ENCODE data around the gene CACNB2. TPM values are rescaled to one million over a fixed set of nuclear protein-coding genes. Genes with fewer than 3 reads are reported as not detected.

The CACNB2 gene
- total and polyA plus RNA-seq, 9 donors: 1.1 to 2.0 (median 1.4) TPM

DNA sequence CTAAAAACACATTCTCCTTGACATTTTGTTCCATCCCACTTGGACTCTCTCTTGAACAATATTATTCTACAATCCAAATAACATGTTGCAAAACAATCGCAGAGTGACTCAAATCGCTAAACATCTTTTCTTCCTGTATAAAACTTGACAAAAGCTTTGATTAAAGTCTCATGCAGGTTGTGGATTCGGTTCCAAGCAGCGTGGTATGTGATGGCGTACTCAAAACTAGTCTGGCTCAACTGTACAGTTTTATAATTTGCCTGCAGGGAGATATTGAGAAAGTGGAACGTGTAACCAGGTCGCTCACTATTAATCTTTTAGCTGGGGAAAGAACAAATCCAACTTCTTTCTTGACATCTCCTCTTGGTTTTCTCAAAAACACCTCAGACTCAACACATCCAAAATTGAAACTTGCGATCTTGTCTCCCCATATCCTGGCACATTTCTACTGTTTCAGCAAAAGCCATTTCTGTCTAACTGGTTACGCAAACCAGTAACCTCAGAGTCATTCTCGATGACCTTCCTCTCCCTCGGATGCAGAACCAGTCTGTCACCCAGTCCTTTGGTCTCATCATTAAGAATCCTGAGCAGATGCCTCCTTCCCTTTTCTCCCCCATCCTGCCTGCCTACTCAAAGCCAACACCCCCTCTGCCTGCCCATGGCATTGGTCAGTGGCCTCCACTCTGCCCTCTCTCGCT, 100.1 kb downstream of the CACNB2 start:
- H3K4me1 ChIP-seq (ENCODE audit: control insufficient read depth, insufficient read depth, low read length): no peaks in the 10 kb centered on the region
- H3K9me3 ChIP-seq (replicated peaks; ENCODE audit: control insufficient read depth, low read depth, low read length): no peaks in the 10 kb centered on the region
- no peak for DNase-seq
- no peak overlapping the region for H3K4me3 ChIP-seq (ENCODE audit: low read length)
- H3K27ac ChIP-seq (ENCODE audit: low read length): no peak overlapping the region
- 70% methylated on average over 10 of the region's 12 CpGs for WGBS (ENCODE audit: insufficient coverage)
- H3K27me3 ChIP-seq (ENCODE audit: control insufficient read depth, insufficient read depth, low read length): no peaks in the 10 kb centered on the region
- H3K36me3 ChIP-seq (ENCODE audit: control insufficient read depth, insufficient read depth, low read length): no peaks in the 10 kb centered on the region

- Histone ChIP-seq H3K4me1 (ENCODE audit: control insufficient read depth, insufficient read depth, low read length) (no peaks in the 10 kb centered on the region), H3K27me3 (ENCODE audit: control insufficient read depth, insufficient read depth, low read length) (no peaks in the 10 kb centered on the region), H3K9me3 (replicated peaks; ENCODE audit: control insufficient read depth, low read depth, low read length) (no peaks in the 10 kb centered on the region), H3K4me3 (ENCODE audit: low read length) (no peak overlapping the region), H3K27ac (ENCODE audit: low read length) (no peak overlapping the region), H3K36me3 (ENCODE audit: control insufficient read depth, insufficient read depth, low read length) (no peaks in the 10 kb centered on the region)
- no peak for DNase-seq
- WGBS (ENCODE audit: insufficient coverage): 75% methylated on average over 6 of the region's 7 CpGs
These were observed 106.7 kb downstream of the CACNB2 start for GRCh38 chr10:18246967-18247366.

DNA sequence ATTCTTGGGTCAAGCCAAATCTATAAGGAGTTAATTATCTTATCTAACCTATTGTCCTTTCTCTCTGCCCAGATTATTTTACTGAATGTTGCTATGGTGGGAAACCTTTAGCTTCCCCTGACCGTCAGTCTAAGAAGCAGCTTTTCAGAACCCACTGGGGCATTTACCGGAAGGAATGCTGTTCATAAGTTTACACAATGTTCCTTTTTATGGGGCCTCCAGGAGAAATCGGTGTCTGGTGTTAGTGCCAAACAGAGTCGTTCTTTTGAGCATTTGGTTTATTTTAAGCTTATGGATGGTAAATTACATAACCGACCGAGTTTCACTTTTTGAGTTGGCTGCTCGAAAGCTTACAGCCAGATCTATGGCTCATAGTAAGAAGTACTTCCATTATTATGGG, 111.9 kb downstream of the CACNB2 start:
- WGBS (ENCODE audit: insufficient coverage): no CpG with 5 or more reads among the region's 7 CpGs

DNA sequence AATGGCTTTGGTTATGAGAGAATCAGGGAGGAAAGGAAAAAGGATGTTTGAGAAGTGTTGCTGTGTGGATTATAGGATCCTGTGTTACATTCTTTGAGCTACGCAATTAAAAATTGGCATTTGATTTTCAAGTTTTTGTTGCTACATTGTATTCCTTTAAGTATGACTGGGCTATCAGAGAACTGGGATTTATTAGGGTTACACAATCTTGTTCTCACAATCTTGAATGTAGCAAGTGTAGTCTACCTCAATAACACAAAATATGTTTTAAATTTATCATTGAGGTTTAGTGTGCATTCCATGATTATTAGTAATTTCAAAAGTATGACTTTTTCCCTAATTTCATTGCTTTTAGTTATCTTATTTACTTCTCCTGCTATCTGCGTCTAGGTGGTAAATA, 113.9 kb downstream of the CACNB2 start:
- H3K4me1 ChIP-seq (ENCODE audit: control insufficient read depth, insufficient read depth, low read length): no peaks in the 10 kb centered on the region
- no peaks in the 10 kb centered on the region for H3K27me3 ChIP-seq (ENCODE audit: control insufficient read depth, insufficient read depth, low read length)
- no peaks in the 10 kb centered on the region for H3K36me3 ChIP-seq (ENCODE audit: control insufficient read depth, insufficient read depth, low read length)
- no peaks in the 10 kb centered on the region for H3K9me3 ChIP-seq (replicated peaks; ENCODE audit: control insufficient read depth, low read depth, low read length)
- no peak for DNase-seq
- H3K27ac ChIP-seq (ENCODE audit: low read length): no peak overlapping the region
- WGBS (ENCODE audit: insufficient coverage): no CpG with 5 or more reads among the region's 2 CpGs
- no peak overlapping the region for H3K4me3 ChIP-seq (ENCODE audit: low read length)

More for the DNA sequence above, 111.9 kb downstream of the CACNB2 start:
- Histone ChIP-seq H3K4me3 (ENCODE audit: low read length) (no peak overlapping the region), H3K9me3 (replicated peaks; ENCODE audit: control insufficient read depth, low read depth, low read length) (no peaks in the 10 kb centered on the region), H3K27ac (ENCODE audit: low read length) (no peak overlapping the region), H3K4me1 (ENCODE audit: control insufficient read depth, insufficient read depth, low read length) (no peaks in the 10 kb centered on the region), H3K36me3 (ENCODE audit: control insufficient read depth, insufficient read depth, low read length) (no peaks in the 10 kb centered on the region), H3K27me3 (ENCODE audit: control insufficient read depth, insufficient read depth, low read length) (no peaks in the 10 kb centered on the region)
- no peak for DNase-seq

DNA sequence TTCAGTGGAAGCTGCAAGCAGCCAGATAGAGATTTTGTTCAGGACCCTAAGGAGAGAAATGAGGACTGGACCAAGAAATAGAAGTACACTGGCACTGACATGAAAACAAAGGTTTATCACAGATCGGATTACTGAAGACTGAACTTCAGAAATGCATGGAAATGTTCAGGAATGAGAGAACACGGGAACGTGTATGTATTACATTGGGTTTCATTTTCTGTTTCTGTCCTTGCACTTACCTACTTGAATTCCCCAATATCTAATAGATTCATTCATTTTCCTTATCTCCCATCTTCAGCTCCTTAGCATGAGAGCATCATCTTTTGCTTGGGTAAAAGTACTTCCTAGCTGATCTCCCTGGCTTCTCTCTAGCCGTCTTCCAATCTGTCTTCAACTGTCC, 114.5 kb downstream of the CACNB2 start:
- H3K27ac ChIP-seq (ENCODE audit: low read length): no peak overlapping the region
- 100% methylated on average over 1 of the region's 4 CpGs for WGBS (ENCODE audit: insufficient coverage)
- H3K27me3 ChIP-seq (ENCODE audit: control insufficient read depth, insufficient read depth, low read length): no peaks in the 10 kb centered on the region
- no peaks in the 10 kb centered on the region for H3K9me3 ChIP-seq (replicated peaks; ENCODE audit: control insufficient read depth, low read depth, low read length)
- no peaks in the 10 kb centered on the region for H3K36me3 ChIP-seq (ENCODE audit: control insufficient read depth, insufficient read depth, low read length)
- no peak for DNase-seq
- no peaks in the 10 kb centered on the region for H3K4me1 ChIP-seq (ENCODE audit: control insufficient read depth, insufficient read depth, low read length)
- no peak overlapping the region for H3K4me3 ChIP-seq (ENCODE audit: low read length)

GRCh38 chr10:18260310-18260922, 120.2 kb downstream of the CACNB2 start:
- WGBS (ENCODE audit: insufficient coverage): 38% methylated on average over 15 of the region's 18 CpGs
- no peak overlapping the region for H3K4me3 ChIP-seq (ENCODE audit: low read length)
- H3K27ac ChIP-seq (ENCODE audit: low read length): no peak overlapping the region
- DNase-seq: no peak
- H3K4me1 ChIP-seq (ENCODE audit: control insufficient read depth, insufficient read depth, low read length): no peaks in the 10 kb centered on the region
- no peaks in the 10 kb centered on the region for H3K27me3 ChIP-seq (ENCODE audit: control insufficient read depth, insufficient read depth, low read length)
- H3K36me3 ChIP-seq (ENCODE audit: control insufficient read depth, insufficient read depth, low read length): no peaks in the 10 kb centered on the region
- no peaks in the 10 kb centered on the region for H3K9me3 ChIP-seq (replicated peaks; ENCODE audit: control insufficient read depth, low read depth, low read length)

- Histone ChIP-seq H3K9me3 (replicated peaks; ENCODE audit: control insufficient read depth, low read depth, low read length) (no peaks in the 10 kb centered on the region), H3K27ac (ENCODE audit: low read length) (no peak overlapping the region), H3K4me3 (ENCODE audit: low read length) (no peak overlapping the region), H3K27me3 (ENCODE audit: control insufficient read depth, insufficient read depth, low read length) (no peaks in the 10 kb centered on the region), H3K36me3 (ENCODE audit: control insufficient read depth, insufficient read depth, low read length) (no peaks in the 10 kb centered on the region), H3K4me1 (ENCODE audit: control insufficient read depth, insufficient read depth, low read length) (no peaks in the 10 kb centered on the region)
- 45% methylated on average over 5 of the region's 15 CpGs for WGBS (ENCODE audit: insufficient coverage)
- no peak for DNase-seq
These were observed 120.9 kb downstream of the CACNB2 start for GRCh38 chr10:18261063-18261610.

DNA sequence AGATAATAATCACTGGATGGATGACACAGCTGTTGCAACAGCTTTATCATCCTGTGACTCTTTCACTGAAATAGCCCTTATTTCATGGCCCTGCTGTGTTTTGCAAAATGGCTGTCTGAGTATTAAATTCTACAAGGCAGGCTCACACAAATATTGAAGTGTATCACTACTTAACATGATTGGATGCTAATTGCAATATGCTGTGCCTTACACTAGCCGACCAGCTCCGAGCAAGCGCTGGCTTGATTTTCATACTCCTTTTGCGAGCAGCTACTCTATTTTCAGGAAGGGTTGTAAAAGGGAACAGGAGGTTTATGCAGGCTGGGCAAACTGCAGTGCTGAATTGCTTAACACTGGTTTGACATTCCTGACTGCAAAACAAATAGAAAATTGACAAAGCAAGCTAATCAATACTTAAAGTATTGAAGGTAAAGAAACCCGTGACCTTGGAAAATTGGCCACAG, 121.6 kb downstream of the CACNB2 start:
- 80% methylated on average over 3 of the region's 5 CpGs for WGBS (ENCODE audit: insufficient coverage)

DNA sequence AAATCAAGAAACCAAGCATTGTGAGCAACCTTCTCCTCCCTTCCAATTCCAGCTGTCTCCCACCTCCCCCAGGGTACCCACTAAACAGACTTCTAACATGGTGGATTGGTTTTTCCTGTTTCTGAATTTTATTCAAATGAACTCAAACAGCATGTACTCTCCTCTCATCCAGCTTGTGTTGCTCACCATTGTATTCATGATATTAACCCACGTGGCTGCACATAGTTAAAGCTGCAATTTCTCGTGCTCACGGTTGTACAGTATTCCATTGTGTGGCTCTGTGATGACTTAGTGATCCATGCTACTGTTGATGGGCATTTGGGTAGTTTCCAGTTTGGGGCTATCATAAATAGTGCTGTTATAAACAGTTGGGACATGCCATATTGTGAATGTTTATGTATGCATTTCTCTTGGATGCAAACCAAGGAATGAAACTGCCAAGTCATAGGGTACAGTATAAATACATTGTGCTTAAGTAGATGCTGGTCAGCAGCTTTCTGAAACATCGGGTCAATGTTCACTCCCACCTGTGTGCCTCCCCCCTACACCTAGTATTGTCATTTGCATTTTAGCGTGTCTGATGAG, 124.3 kb downstream of the CACNB2 start:
- no CpG with 5 or more reads among the region's 5 CpGs for WGBS (ENCODE audit: insufficient coverage)
- H3K4me1 ChIP-seq (ENCODE audit: control insufficient read depth, insufficient read depth, low read length): no peaks in the 10 kb centered on the region

More for the DNA sequence above, 121.6 kb downstream of the CACNB2 start:
- no peak overlapping the region for H3K4me3 ChIP-seq (ENCODE audit: low read length)
- H3K36me3 ChIP-seq (ENCODE audit: control insufficient read depth, insufficient read depth, low read length): no peaks in the 10 kb centered on the region
- no peak overlapping the region for H3K27ac ChIP-seq (ENCODE audit: low read length)
- H3K4me1 ChIP-seq (ENCODE audit: control insufficient read depth, insufficient read depth, low read length): no peaks in the 10 kb centered on the region
- DNase-seq: no peak
- no peaks in the 10 kb centered on the region for H3K9me3 ChIP-seq (replicated peaks; ENCODE audit: control insufficient read depth, low read depth, low read length)
- H3K27me3 ChIP-seq (ENCODE audit: control insufficient read depth, insufficient read depth, low read length): no peaks in the 10 kb centered on the region

GRCh38 chr10:18268005-18268404, 127.8 kb downstream of the CACNB2 start:
- Histone ChIP-seq H3K27me3 (ENCODE audit: control insufficient read depth, insufficient read depth, low read length) (no peaks in the 10 kb centered on the region), H3K36me3 (ENCODE audit: control insufficient read depth, insufficient read depth, low read length) (no peaks in the 10 kb centered on the region), H3K9me3 (replicated peaks; ENCODE audit: control insufficient read depth, low read depth, low read length) (no peaks in the 10 kb centered on the region), H3K4me3 (ENCODE audit: low read length) (no peak overlapping the region), H3K4me1 (ENCODE audit: control insufficient read depth, insufficient read depth, low read length) (no peaks in the 10 kb centered on the region), H3K27ac (ENCODE audit: low read length) (no peak overlapping the region)
- DNase-seq: no peak
- no CpG with 5 or more reads among the region's 3 CpGs for WGBS (ENCODE audit: insufficient coverage)

More for the DNA sequence above, 124.3 kb downstream of the CACNB2 start:
- Histone ChIP-seq H3K27ac (ENCODE audit: low read length) (no peak overlapping the region), H3K4me3 (ENCODE audit: low read length) (no peak overlapping the region), H3K36me3 (ENCODE audit: control insufficient read depth, insufficient read depth, low read length) (no peaks in the 10 kb centered on the region), H3K9me3 (replicated peaks; ENCODE audit: control insufficient read depth, low read depth, low read length) (no peaks in the 10 kb centered on the region), H3K27me3 (ENCODE audit: control insufficient read depth, insufficient read depth, low read length) (no peaks in the 10 kb centered on the region)
- no peak for DNase-seq
